ENCODE data around the gene CFAP299.

Gene CFAP299

DNA sequence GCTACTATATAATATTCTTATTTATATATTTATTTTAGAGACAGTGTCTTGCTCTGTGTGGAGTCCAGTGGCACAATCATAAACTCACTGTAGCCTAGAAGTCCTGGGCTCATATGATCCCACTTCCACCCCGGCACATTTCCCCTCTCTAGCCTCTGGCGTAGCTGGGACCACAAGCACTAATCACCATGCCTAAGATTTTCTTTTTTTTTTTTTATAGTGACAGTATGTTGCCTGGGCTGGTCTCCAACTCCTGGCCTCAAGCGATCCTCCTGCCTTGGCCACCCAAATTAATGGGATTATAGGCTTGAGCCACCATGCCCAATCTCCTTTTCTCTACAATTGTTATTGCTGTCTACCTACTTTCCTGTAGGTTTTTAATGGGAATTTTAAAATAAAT, 620.9 kb downstream of the CFAP299 start:
- no peak for FAIRE-seq
- DNase-seq (ENCODE audit: extremely low spot score, insufficient read length, low read depth): no peak

- no peak for DNase-seq (ENCODE audit: extremely low spot score, insufficient read length, low read depth)
- FAIRE-seq: no peak
Observed at GRCh38 chr4:80963051-80963450, 627.5 kb downstream of the CFAP299 start.

- DNase-seq (ENCODE audit: extremely low spot score, insufficient read length, low read depth) (no peak), FAIRE-seq (no peak)
Observed at GRCh38 chr4:80967346-80967745, 631.8 kb downstream of the CFAP299 start.

- DNase-seq (ENCODE audit: extremely low spot score, insufficient read length, low read depth) (no peak), FAIRE-seq (no peak)
Observed at GRCh38 chr4:80980239-80980638, 644.7 kb downstream of the CFAP299 start.

DNA sequence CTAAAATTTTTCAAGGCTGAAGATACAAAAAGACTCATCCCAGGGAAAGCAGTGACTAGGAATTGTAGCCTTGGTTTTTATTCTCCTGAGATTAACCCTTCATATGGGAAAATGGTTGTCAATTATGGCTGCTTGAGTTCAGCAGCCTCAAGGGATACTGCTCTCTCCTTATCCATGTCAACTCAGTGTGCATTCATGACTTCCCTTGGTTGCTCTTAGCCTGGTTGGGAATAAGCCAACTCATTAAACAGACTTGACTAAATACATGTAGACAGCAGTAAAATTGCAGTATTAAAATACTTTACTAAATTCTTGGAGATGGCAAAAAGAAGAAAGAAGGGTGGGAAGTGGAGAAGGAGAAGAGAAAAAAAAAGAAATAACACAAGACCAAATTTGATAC, 650.5 kb downstream of the CFAP299 start:
- no peak for DNase-seq (ENCODE audit: extremely low spot score, insufficient read length, low read depth)
- FAIRE-seq: no peak

DNA sequence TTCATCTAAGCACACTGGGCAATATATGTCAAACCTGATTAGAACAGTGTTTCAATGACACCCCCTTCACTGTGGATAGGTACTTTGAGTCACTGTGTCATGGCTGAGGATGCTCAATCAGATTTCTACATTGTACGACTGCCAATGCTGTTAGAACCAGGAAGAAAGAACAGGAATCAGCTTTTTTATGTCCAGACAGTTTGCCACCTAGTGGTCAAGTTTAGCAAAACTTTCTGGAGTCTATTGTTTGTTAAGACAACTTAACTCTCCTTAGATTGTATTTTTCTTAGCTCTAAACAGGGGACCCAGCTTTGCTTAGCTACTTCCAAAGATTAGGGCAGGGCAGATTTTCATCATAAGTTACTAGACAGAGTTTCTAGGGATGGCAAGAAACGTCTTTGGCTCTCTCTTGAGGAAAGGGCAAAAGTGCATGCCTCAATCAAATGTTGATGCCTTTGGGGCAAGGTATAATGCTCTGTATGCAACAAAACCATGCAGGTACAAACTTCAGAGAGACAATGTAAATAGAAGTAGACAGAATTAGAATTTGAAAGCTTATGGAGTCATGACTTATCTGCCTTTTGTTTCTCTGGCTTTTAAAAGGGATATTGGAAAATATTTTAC, 654.5 kb downstream of the CFAP299 start:
- DNase-seq (ENCODE audit: extremely low spot score, insufficient read length, low read depth) (peak; percentile 1), FAIRE-seq (peak; percentile 81)

DNA sequence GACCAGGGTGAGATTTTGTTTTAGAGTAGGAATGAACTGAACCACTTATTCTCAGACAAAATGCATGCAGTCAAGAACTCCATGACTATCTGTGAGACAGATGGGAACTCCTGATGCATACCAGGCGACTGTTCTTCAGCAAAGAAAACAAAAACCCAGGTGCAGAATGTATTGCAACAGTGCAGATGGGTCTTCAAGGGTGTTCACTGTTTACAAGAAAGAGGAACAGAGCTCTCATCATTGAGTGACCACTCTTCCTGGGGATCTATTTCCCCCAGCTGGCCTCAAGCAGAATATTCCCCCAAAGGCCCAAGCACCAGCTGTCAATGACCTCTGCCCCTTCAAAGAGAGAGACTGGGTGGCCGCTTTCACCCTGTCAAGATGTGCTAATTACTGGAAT, 655.3 kb downstream of the CFAP299 start:
- DNase-seq (ENCODE audit: extremely low spot score, insufficient read length, low read depth): no peak
- FAIRE-seq: no peak

DNA sequence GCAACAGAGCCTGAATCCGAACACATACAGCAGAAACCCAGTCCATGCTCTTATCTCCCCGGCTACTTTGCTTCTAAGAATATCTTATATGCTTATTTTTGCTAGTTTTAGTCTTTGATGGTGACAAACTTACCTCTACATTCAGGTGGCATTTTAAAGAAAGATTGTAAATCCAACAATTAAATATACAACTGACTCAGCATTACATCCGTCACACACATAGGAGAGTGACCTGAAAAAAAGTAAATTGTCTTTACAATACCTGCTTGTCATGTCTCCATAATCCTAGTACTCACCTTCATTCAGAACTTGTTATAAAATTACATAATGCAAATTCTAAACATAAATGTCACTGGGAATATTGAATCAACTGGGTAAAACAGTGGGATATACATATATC, 664.4 kb downstream of the CFAP299 start:
- FAIRE-seq (no peak), DNase-seq (ENCODE audit: extremely low spot score, insufficient read length, low read depth) (no peak)

GRCh38 chr4:81003597-81004111, 668.1 kb downstream of the CFAP299 start:
- DNase-seq (ENCODE audit: extremely low spot score, insufficient read length, low read depth): peak; percentile 7
- FAIRE-seq: peak; percentile 97

- no peak for DNase-seq (ENCODE audit: extremely low spot score, insufficient read length, low read depth)
- FAIRE-seq: no peak
Observed at GRCh38 chr4:81007417-81007816, 671.9 kb downstream of the CFAP299 start.
